ENCODE data around the gene PKP4.

PKP4 gene

GRCh38 chr2:158714420-158714819 lies 257.7 kb downstream of the PKP4 start:
- H3K36me3 ChIP-seq = no peaks in the 10 kb centered on the region
- H3K9me3 ChIP-seq = no peaks in the 10 kb centered on the region
- no peak for DNase-seq
- TF ChIP-seq CTCF (IDR thresholded peaks at IDR 0.05; ENCODE audit: low read depth, low read length) = no peak
- H3K4me3 ChIP-seq (ENCODE audit: low read depth, low read length) = no peak overlapping the region
- H3K27me3 ChIP-seq = no peaks in the 10 kb centered on the region
- no peaks in the 10 kb centered on the region for H3K4me1 ChIP-seq

GRCh38 chr2:158715357-158715756 lies 258.6 kb downstream of the PKP4 start:
- Histone ChIP-seq H3K4me1 (no peaks in the 10 kb centered on the region), H3K27me3 (no peaks in the 10 kb centered on the region), H3K36me3 (no peaks in the 10 kb centered on the region), H3K4me3 (ENCODE audit: low read depth, low read length) (no peak overlapping the region), H3K9me3 (no peaks in the 10 kb centered on the region)
- no peak for DNase-seq
- TF ChIP-seq CTCF (IDR thresholded peaks at IDR 0.05; ENCODE audit: low read depth, low read length) = no peak

- H3K27me3 ChIP-seq = no peaks in the 10 kb centered on the region
- DNase-seq = no peak
- no peak for TF ChIP-seq CTCF (IDR thresholded peaks at IDR 0.05; ENCODE audit: low read depth, low read length)
- no peaks in the 10 kb centered on the region for H3K4me1 ChIP-seq
- no peak overlapping the region for H3K4me3 ChIP-seq (ENCODE audit: low read depth, low read length)
- H3K36me3 ChIP-seq = no peaks in the 10 kb centered on the region
- no peaks in the 10 kb centered on the region for H3K9me3 ChIP-seq
Observed at GRCh38 chr2:158716121-158716791, 259.5 kb downstream of the PKP4 start.

GRCh38 chr2:158716921-158717320 lies 260.2 kb downstream of the PKP4 start:
- no peaks in the 10 kb centered on the region for H3K4me1 ChIP-seq
- H3K4me3 ChIP-seq (ENCODE audit: low read depth, low read length) = no peak overlapping the region
- no peak for TF ChIP-seq CTCF (IDR thresholded peaks at IDR 0.05; ENCODE audit: low read depth, low read length)
- DNase-seq = no peak
- H3K27me3 ChIP-seq = no peaks in the 10 kb centered on the region
- no peaks in the 10 kb centered on the region for H3K9me3 ChIP-seq
- H3K36me3 ChIP-seq = no peaks in the 10 kb centered on the region

GRCh38 chr2:158717366-158718195 lies 260.8 kb downstream of the PKP4 start:
- Histone ChIP-seq H3K4me1 (no peaks in the 10 kb centered on the region), H3K27me3 (no peaks in the 10 kb centered on the region), H3K9me3 (no peaks in the 10 kb centered on the region), H3K4me3 (ENCODE audit: low read depth, low read length) (no peak overlapping the region), H3K36me3 (no peaks in the 10 kb centered on the region)
- DNase-seq = no peak
- no peak for TF ChIP-seq CTCF (IDR thresholded peaks at IDR 0.05; ENCODE audit: low read depth, low read length)

GRCh38 chr2:158718196-158718585 lies 261.4 kb downstream of the PKP4 start:
- Histone ChIP-seq H3K36me3 (no peaks in the 10 kb centered on the region), H3K9me3 (no peaks in the 10 kb centered on the region), H3K27me3 (no peaks in the 10 kb centered on the region), H3K4me1 (no peaks in the 10 kb centered on the region), H3K4me3 (ENCODE audit: low read depth, low read length) (no peak overlapping the region)
- no peak for DNase-seq
- no peak for TF ChIP-seq CTCF (IDR thresholded peaks at IDR 0.05; ENCODE audit: low read depth, low read length)

Measured in BE2C (cell line).